ENCODE measurements around the gene PFKFB2. TPM values are rescaled to one million over a fixed set of nuclear protein-coding genes. Genes with fewer than 3 reads are reported as not detected.

Gene PFKFB2
- polyA plus RNA-seq, 3 donors = 2.1 to 6.9 (median 2.3) TPM

DNA sequence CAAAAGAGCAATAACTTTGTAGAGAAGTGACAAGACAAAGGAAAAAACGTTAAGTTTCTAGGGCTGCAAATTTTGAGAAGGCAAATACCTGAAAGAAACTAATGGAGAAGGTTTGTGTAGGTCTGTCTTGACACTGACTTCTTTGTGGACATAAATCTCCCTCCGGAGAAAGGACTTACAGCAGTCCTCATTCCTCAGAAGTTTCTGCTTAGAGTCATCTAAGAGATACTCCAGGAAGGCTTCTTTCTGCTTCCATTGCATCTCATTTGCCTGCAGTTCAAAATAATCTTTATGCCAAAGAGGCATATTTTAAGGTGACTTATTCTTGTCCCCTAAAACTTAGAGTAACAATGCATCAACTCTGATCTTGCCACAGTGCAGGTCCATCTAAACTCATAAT lies 31.2 kb downstream of the PFKFB2 start:
- no peak for DNase-seq
- no peaks in the 10 kb centered on the region for H3K9me3 Mint-ChIP-seq

DNA sequence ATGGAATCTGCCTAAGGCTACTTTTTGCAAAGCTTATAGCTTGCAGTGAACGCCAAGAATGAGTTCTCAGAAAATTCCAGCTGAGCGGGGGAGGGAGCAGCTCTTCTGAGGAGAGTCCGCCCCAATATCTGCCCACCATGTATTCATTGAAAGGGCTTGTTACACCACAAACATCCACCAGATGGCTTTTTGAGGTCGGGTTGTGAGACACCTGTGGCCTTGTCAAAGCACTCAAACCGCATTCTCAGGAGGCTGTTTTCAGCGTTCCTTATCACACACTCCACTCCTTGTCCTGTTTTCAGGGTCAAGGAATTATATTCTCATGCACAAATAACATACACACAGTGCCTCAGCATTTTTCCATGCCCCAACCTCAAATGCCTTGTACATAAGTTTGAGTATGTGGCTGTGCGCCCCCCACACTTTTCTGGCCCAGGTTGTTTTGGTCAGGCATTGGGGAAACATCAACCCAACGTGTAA lies 31.7 kb downstream of the PFKFB2 start:
- Histone ChIP-seq H3K79me2 (ENCODE audit: insufficient read depth, low read length) (no peaks in the 10 kb centered on the region), H2AFZ (ENCODE audit: insufficient read depth, low read depth, low read length, poor library complexity, severe bottlenecking) (no peak overlapping the region), H3K4me3 (replicated peaks in 1 of 3; ENCODE audit: low read depth in 2 of 3, low read length in 3 of 3) (no peak overlapping the region), H3K27ac (ENCODE audit: low read depth in 1 of 2, low read length in 2 of 2) (no peak overlapping the region), H3K4me1 (ENCODE audit: control insufficient read depth in 1 of 2, insufficient read depth in 2 of 2, low read length in 2 of 2) (peaks cover 0 to 10% of the 10 kb centered on the region in 2 donors), H3K9me3 (replicated peaks in 1 of 2; ENCODE audit: control insufficient read depth in 1 of 2, insufficient read depth in 1 of 2, low read length in 2 of 2) (no peaks in the 10 kb centered on the region), H3K9ac (ENCODE audit: insufficient read depth, low read length, poor library complexity, severe bottlenecking) (no peak overlapping the region), H4K20me1 (ENCODE audit: insufficient read depth, low read length) (no peaks in the 10 kb centered on the region), H3K36me3 (replicated peaks in 1 of 2; ENCODE audit: control insufficient read depth in 1 of 2, insufficient read depth in 2 of 2, low read length in 2 of 2) (no peaks in the 10 kb centered on the region), H3K27me3 (ENCODE audit: control insufficient read depth in 2 of 2, insufficient read depth in 2 of 2, low read length in 2 of 2) (peaks cover 0 to 2% of the 10 kb centered on the region in 2 donors), H3K4me2 (replicated peaks; ENCODE audit: extremely low read depth, low read length, poor library complexity, severe bottlenecking) (no peak overlapping the region)
- H3K4me3 Mint-ChIP-seq = no peak overlapping the region
- intact Hi-C loops (cut with micrococcal nuclease) = loop anchor here (5.0 to 10.0 kb wide), 5 partner anchors 230 to 413 kb away; partner anchors contain the start of genes CD55 (in 1 of the 2) and CR1 (in 1 of the 2)
- no peaks in the 10 kb centered on the region for H3K9me3 Mint-ChIP-seq
- TF ChIP-seq, protein P1, sequence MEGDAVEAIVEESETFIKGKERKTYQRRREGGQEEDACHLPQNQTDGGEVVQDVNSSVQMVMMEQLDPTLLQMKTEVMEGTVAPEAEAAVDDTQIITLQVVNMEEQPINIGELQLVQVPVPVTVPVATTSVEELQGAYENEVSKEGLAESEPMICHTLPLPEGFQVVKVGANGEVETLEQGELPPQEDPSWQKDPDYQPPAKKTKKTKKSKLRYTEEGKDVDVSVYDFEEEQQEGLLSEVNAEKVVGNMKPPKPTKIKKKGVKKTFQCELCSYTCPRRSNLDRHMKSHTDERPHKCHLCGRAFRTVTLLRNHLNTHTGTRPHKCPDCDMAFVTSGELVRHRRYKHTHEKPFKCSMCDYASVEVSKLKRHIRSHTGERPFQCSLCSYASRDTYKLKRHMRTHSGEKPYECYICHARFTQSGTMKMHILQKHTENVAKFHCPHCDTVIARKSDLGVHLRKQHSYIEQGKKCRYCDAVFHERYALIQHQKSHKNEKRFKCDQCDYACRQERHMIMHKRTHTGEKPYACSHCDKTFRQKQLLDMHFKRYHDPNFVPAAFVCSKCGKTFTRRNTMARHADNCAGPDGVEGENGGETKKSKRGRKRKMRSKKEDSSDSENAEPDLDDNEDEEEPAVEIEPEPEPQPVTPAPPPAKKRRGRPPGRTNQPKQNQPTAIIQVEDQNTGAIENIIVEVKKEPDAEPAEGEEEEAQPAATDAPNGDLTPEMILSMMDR (IDR thresholded peaks at IDR 0.05) = peak; percentile 71
- H3K27me3 Mint-ChIP-seq (ENCODE audit: low read depth in 3 of 3) = peaks cover 3 to 6% (median 3%) of the 10 kb centered on the region in 3 donors
- peaks cover 16% of the 10 kb centered on the region for H3K4me1 Mint-ChIP-seq
- WGBS (ENCODE audit: insufficient coverage) = 25% methylated on average over 6 of the region's 8 CpGs
- peaks cover 0 to 4% of the 10 kb centered on the region in 2 donors for H3K36me3 Mint-ChIP-seq
- DNase-seq = peak; percentile 44 to 65 (median 60)
- H3K27ac Mint-ChIP-seq = peak overlapping the region in 2 of 7 donors; percentile 8 to 19

More for the DNA sequence above, 31.2 kb downstream of the PFKFB2 start:
- Histone ChIP-seq H4K20me1 (ENCODE audit: insufficient read depth, low read length) (no peaks in the 10 kb centered on the region), H3K9ac (ENCODE audit: insufficient read depth, low read length, poor library complexity, severe bottlenecking) (no peak overlapping the region), H3K27ac (ENCODE audit: low read depth in 1 of 2, low read length in 2 of 2) (no peak overlapping the region), H2AFZ (ENCODE audit: insufficient read depth, low read depth, low read length, poor library complexity, severe bottlenecking) (no peak overlapping the region), H3K4me2 (replicated peaks; ENCODE audit: extremely low read depth, low read length, poor library complexity, severe bottlenecking) (no peak overlapping the region), H3K4me3 (replicated peaks in 1 of 3; ENCODE audit: low read depth in 2 of 3, low read length in 3 of 3) (no peak overlapping the region), H3K27me3 (ENCODE audit: control insufficient read depth in 2 of 2, insufficient read depth in 2 of 2, low read length in 2 of 2) (peaks cover 0 to 2% of the 10 kb centered on the region in 2 donors), H3K4me1 (ENCODE audit: control insufficient read depth in 1 of 2, insufficient read depth in 2 of 2, low read length in 2 of 2) (peaks cover 0 to 4% of the 10 kb centered on the region in 2 donors), H3K79me2 (ENCODE audit: insufficient read depth, low read length) (no peaks in the 10 kb centered on the region), H3K9me3 (replicated peaks in 1 of 2; ENCODE audit: control insufficient read depth in 1 of 2, insufficient read depth in 1 of 2, low read length in 2 of 2) (no peaks in the 10 kb centered on the region), H3K36me3 (replicated peaks in 1 of 2; ENCODE audit: control insufficient read depth in 1 of 2, insufficient read depth in 2 of 2, low read length in 2 of 2) (no peaks in the 10 kb centered on the region)
- peaks cover 3 to 6% (median 3%) of the 10 kb centered on the region in 3 donors for H3K27me3 Mint-ChIP-seq (ENCODE audit: low read depth in 3 of 3)
- intact Hi-C loops (cut with micrococcal nuclease) = loop anchor here (5.0 to 10.0 kb wide), 5 partner anchors 231 to 413 kb away; partner anchors contain the start of genes CD55 (in 1 of the 2) and CR1 (in 1 of the 2)
- TF ChIP-seq, protein P1 (IDR thresholded peaks at IDR 0.05) = no peak
- WGBS (ENCODE audit: insufficient coverage) = 100% methylated on average over 1 of the region's 2 CpGs
- H3K27ac Mint-ChIP-seq = no peak overlapping the region
- peaks cover 11% of the 10 kb centered on the region for H3K4me1 Mint-ChIP-seq
- no peak overlapping the region for H3K4me3 Mint-ChIP-seq
- peaks cover 0 to 7% of the 10 kb centered on the region in 2 donors for H3K36me3 Mint-ChIP-seq
